NCI-H1436 treated with DMSO at 0.1 percent for 48 hours (cell line): Measurements from ENCODE around the gene ADARB1.

Source experiments
- DNase-seq: peaks from one replicate; lab custom pipeline; 2025; lab: John Stamatoyannopoulos, UW

ADARB1 gene

GRCh38 chr21:45266518-45267389 is 192.4 kb downstream of the ADARB1 start:
- DNase-seq: no peak

DNA sequence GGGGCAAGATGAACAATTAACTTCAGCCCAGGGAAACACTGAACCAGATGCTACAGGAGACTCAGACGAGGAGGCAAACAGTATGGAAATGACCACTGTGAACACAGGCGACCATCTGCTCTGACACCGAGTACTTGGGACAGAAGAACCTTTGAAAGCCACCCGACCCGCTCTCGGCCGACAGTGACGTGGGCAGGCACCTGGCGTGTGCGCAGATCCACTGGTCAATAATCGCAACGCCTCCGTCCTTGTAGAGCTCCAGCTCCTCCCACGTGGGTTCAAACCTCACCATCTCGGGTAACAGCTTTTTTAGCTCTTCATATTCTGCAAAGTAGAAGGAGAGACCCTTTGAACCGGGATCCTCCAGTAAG is 193.0 kb downstream of the ADARB1 start:
- no peak for DNase-seq

GRCh38 chr21:45269861-45270260 is 195.5 kb downstream of the ADARB1 start:
- no peak for DNase-seq

- DNase-seq: no peak
Measured at GRCh38 chr21:45270306-45270821, 196.0 kb downstream of the ADARB1 start.
